Natural killer cell (primary cell): ENCODE measurements around the gene CTNNA3. TPM values are rescaled to one million over a fixed set of nuclear protein-coding genes. Genes with fewer than 3 reads are reported as not detected.

Source experiments
- ATAC-seq, 3 donors: fragments of 150-1000 bp in 2 of 3; fragments of 200-7000 bp in 1 of 3; cut with Tn5 transposase; 1 replicate in 1 of 3; 2 replicates in 2 of 3; pipeline ENCODE4 v1.10.0; 2021; ENCODE audit warnings: mild to moderate bottlenecking in 2 of 3, moderate library complexity in 2 of 3
- DNase-seq, 2 donors: peaks; one replicate each; pipeline versions ENCODE4 v3.0.0 to v3.0.0-alpha.2; 2013 to 2021; ENCODE audit warnings: mixed read lengths in 1 of 2
- H3K27ac ChIP-seq: one replicate; pipeline ENCODE4 v1.5.1; 2013; ENCODE audit warnings: mild to moderate bottlenecking, low read length
- H3K27me3 ChIP-seq: one replicate; pipeline ENCODE4 v1.6.1; 2013; ENCODE audit warnings: low read length; ENCODE audit not compliant: control insufficient read depth, insufficient read depth
- H3K36me3 ChIP-seq: one replicate; pipeline ENCODE4 v1.6.1; 2013; ENCODE audit warnings: low read length; ENCODE audit not compliant: control insufficient read depth, insufficient read depth
- H3K4me1 ChIP-seq: one replicate; pipeline ENCODE4 v1.6.1; 2013; ENCODE audit warnings: low read length; ENCODE audit not compliant: control insufficient read depth, insufficient read depth
- H3K4me3 ChIP-seq: one replicate; pipeline ENCODE4 v1.5.1; 2013; ENCODE audit warnings: low read length
- H3K9me3 ChIP-seq: one replicate; pipeline ENCODE4 v1.6.1; 2013; ENCODE audit warnings: low read length; ENCODE audit not compliant: control insufficient read depth, insufficient read depth
- H3K27ac Mint-ChIP-seq, 2 donors: one replicate each; pipeline ENCODE4 v1.8.0; 2022; ENCODE audit warnings: mild to moderate bottlenecking in 2 of 2, mixed read lengths in 2 of 2, moderate library complexity in 1 of 2
- H3K27me3 Mint-ChIP-seq, 2 donors: one replicate each; pipeline ENCODE4 v1.8.0; 2022; ENCODE audit warnings: low read depth in 2 of 2, mixed read lengths in 2 of 2
- H3K36me3 Mint-ChIP-seq: one replicate; pipeline ENCODE4 v1.8.0; 2022; ENCODE audit warnings: mixed read lengths
- H3K4me1 Mint-ChIP-seq, 2 donors: one replicate each; pipeline ENCODE4 v1.8.0; 2022; ENCODE audit warnings: mixed read lengths in 2 of 2
- H3K4me3 Mint-ChIP-seq: one replicate; pipeline ENCODE4 v1.8.0; 2022; ENCODE audit warnings: mild to moderate bottlenecking, moderate library complexity, mixed read lengths
- H3K9me3 Mint-ChIP-seq, 2 donors: one replicate each; pipeline ENCODE4 v1.8.0; 2022; ENCODE audit warnings: mixed read lengths in 2 of 2
- WGBS: methylation state at CpG from one replicate; pipeline ENCODE4 v1.1.7; 2013; ENCODE audit warnings: missing lambda C conversion rate; ENCODE audit not compliant: insufficient coverage; 5-methylcytosine and 5-hydroxymethylcytosine counted together
- intact Hi-C: fragments of 100-400 bp; cut with micrococcal nuclease; formaldehyde crosslinking; loops from one replicate; pipeline ENCODE4 v1.14.2; 2022
- total RNA-seq, 4 donors: library from RNA; stranded (reverse); fragments of 120-200 nt in 1 of 4; gene quantifications; one replicate each; pipeline versions ENCODE4 v1.2.3 to v1.2.4, GENCODE V29; 2013 to 2022
- TF ChIP-seq, protein P1 (sequence below): fragments of 200-600 bp; IDR thresholded peaks from one replicate; pipeline ENCODE4 v1.8.0; 2022; ENCODE audit warnings: antibody characterized with exemption

Gene CTNNA3
- total RNA-seq, 3 donors from 2014 or later (not counting 1 experiment from before 2014, with no cell fraction given) = not detected

DNA sequence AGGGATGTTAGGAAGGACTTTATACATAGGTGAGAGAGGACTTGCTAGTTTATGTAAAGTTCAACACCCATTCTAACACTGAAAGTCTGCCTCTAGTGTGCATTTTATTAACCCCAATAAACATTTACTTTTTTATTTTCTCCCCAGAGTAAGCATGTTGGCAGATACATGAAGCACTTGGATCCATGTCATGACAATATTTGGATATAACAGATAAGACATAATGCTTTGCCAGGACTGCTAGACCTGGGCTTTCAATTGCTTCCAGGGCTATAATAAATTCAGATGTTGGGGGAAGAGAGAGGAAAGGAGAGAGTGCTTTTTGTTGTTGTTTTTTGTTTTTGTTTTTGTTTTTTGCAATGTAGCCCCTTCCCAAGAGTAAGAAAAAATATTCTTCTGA lies 1039.5 kb downstream of the CTNNA3 start:
- H3K27ac ChIP-seq = no peak overlapping the region
- no peak overlapping the region for H3K27ac Mint-ChIP-seq
- DNase-seq (no peak), ATAC-seq (no peak)
- no peak overlapping the region for H3K4me3 Mint-ChIP-seq
- H3K9me3 ChIP-seq = no peaks in the 10 kb centered on the region
- peaks cover 8 to 17% of the 10 kb centered on the region in 2 donors for H3K9me3 Mint-ChIP-seq
- no peaks in the 10 kb centered on the region for H3K36me3 Mint-ChIP-seq
- no peaks in the 10 kb centered on the region for H3K27me3 Mint-ChIP-seq
- no peaks in the 10 kb centered on the region for H3K4me1 Mint-ChIP-seq
- no peak overlapping the region for H3K4me3 ChIP-seq
- H3K36me3 ChIP-seq = no peaks in the 10 kb centered on the region
- H3K4me1 ChIP-seq = no peaks in the 10 kb centered on the region
- TF ChIP-seq, protein P1, sequence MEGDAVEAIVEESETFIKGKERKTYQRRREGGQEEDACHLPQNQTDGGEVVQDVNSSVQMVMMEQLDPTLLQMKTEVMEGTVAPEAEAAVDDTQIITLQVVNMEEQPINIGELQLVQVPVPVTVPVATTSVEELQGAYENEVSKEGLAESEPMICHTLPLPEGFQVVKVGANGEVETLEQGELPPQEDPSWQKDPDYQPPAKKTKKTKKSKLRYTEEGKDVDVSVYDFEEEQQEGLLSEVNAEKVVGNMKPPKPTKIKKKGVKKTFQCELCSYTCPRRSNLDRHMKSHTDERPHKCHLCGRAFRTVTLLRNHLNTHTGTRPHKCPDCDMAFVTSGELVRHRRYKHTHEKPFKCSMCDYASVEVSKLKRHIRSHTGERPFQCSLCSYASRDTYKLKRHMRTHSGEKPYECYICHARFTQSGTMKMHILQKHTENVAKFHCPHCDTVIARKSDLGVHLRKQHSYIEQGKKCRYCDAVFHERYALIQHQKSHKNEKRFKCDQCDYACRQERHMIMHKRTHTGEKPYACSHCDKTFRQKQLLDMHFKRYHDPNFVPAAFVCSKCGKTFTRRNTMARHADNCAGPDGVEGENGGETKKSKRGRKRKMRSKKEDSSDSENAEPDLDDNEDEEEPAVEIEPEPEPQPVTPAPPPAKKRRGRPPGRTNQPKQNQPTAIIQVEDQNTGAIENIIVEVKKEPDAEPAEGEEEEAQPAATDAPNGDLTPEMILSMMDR = no peak
- no peaks in the 10 kb centered on the region for H3K27me3 ChIP-seq
- intact Hi-C loops = no loop called here

- no peaks in the 10 kb centered on the region for H3K4me1 ChIP-seq
- peaks cover 5% of the 10 kb centered on the region for H3K9me3 ChIP-seq
- TF ChIP-seq, protein P1 = no peak
- WGBS = 43% methylated on average over 1 of the region's 1 CpG
- DNase-seq (no peak), ATAC-seq (no peak)
- no peak overlapping the region for H3K4me3 ChIP-seq
- Mint-ChIP-seq H3K4me1 (no peaks in the 10 kb centered on the region), H3K27ac (no peak overlapping the region), H3K4me3 (no peak overlapping the region), H3K27me3 (no peaks in the 10 kb centered on the region), H3K9me3 (peaks cover 10 to 19% of the 10 kb centered on the region in 2 donors), H3K36me3 (no peaks in the 10 kb centered on the region)
- no peaks in the 10 kb centered on the region for H3K36me3 ChIP-seq
- H3K27ac ChIP-seq = no peak overlapping the region
- intact Hi-C loops = no loop called here
- no peaks in the 10 kb centered on the region for H3K27me3 ChIP-seq
These were observed 1041.1 kb downstream of the CTNNA3 start for GRCh38 chr10:66654861-66655260.

DNA sequence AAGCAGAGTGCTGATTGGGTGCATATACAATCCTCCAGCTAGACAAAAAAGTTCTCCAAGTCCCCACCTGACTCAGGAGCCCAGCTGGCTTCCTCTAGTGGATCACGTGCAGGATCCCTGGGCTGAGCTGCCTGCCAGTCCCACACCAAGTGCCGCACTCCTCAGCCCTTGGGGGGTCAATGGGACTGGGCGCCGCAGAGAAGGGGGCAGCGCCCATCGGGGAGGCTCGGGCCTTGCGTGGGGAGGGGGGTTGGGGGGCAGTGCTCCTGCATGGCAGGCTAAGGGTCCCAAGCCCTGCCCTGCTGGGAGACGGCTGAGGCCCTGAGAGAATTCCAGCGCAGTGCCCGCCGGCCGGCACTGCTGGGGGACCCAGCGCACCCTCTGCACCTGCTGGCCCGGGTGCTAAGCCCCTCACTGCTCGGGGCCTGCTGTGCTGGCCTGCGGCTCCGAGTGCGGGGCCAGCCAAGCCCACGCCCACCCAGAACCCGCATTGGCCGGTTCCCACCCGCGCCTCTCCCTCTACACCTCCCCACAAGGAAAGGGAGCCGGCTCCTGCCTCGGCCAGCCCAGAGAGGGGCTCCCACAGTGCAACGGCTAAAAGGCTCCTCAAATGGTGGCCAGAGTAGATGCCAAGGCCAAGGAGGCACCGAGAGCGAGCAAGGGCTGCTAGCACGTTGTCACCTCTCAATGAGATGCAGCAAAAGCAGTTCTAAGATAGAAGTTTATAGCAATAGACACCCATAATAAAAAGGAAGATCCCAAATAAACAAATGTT lies 1044.5 kb downstream of the CTNNA3 start:
- H3K4me3 ChIP-seq = no peak overlapping the region
- intact Hi-C loops = no loop called here
- no peak overlapping the region for H3K27ac Mint-ChIP-seq
- H3K27me3 ChIP-seq = no peaks in the 10 kb centered on the region
- ATAC-seq (no peak), DNase-seq (no peak)
- H3K4me1 Mint-ChIP-seq = no peaks in the 10 kb centered on the region
- no peaks in the 10 kb centered on the region for H3K4me1 ChIP-seq
- WGBS = 92% methylated on average over 30 of the region's 30 CpGs
- no peaks in the 10 kb centered on the region for H3K27me3 Mint-ChIP-seq
- no peaks in the 10 kb centered on the region for H3K36me3 ChIP-seq
- H3K9me3 Mint-ChIP-seq = peaks cover 19 to 32% of the 10 kb centered on the region in 2 donors
- peaks cover 12% of the 10 kb centered on the region for H3K9me3 ChIP-seq
- H3K27ac ChIP-seq = no peak overlapping the region
- TF ChIP-seq, protein P1 = no peak
- no peak overlapping the region for H3K4me3 Mint-ChIP-seq
- H3K36me3 Mint-ChIP-seq = peaks cover 21% of the 10 kb centered on the region

- intact Hi-C loops = no loop called here
- Mint-ChIP-seq H3K4me1 (no peaks in the 10 kb centered on the region), H3K27me3 (no peaks in the 10 kb centered on the region), H3K4me3 (no peak overlapping the region), H3K9me3 (peaks cover 15 to 28% of the 10 kb centered on the region in 2 donors), H3K27ac (no peak overlapping the region), H3K36me3 (peaks cover 28% of the 10 kb centered on the region)
- no peak overlapping the region for H3K27ac ChIP-seq
- TF ChIP-seq, protein P1 = no peak
- no peaks in the 10 kb centered on the region for H3K4me1 ChIP-seq
- ATAC-seq = no peak
- no peak overlapping the region for H3K4me3 ChIP-seq
- no peaks in the 10 kb centered on the region for H3K27me3 ChIP-seq
- H3K9me3 ChIP-seq = peaks cover 12% of the 10 kb centered on the region
- no peak for DNase-seq
- 72% methylated on average over 3 of the region's 3 CpGs for WGBS
- no peaks in the 10 kb centered on the region for H3K36me3 ChIP-seq
These were observed 1046.4 kb downstream of the CTNNA3 start for GRCh38 chr10:66649626-66650025.
